HepG2 (cell line): ENCODE measurements around the gene MEA1. TPM values are rescaled to one million over a fixed set of nuclear protein-coding genes. Genes with fewer than 3 reads are reported as not detected.
A peak's percentile ranks its signal among the peaks of the same experiment; 100 is the strongest.

Experiments used
- ARNTL ChIP-seq: sonication (generic); formaldehyde crosslinking; IDR thresholded peaks from 2 replicates; pipeline ENCODE4 v1.4.0; 2020; ENCODE audit warnings: mild to moderate bottlenecking, missing genetic modification reagents
- ATAD3A ChIP-seq: sonication (generic); formaldehyde crosslinking; IDR thresholded peaks from 2 replicates; pipeline ENCODE4 v1.4.0; 2020; ENCODE audit warnings: missing genetic modification reagents
- CEBPB ChIP-seq: IDR thresholded peaks from 2 replicates; pipeline ENCODE4 v1.6.1; 2011; ENCODE audit warnings: low read depth, low read length, improper control_type of control experiment, borderline replicate concordance
- FOXO1 ChIP-seq: sonication (generic); formaldehyde crosslinking; IDR thresholded peaks from 2 replicates; pipeline ENCODE4 v1.4.0; 2020; ENCODE audit warnings: missing genetic modification reagents
- HINFP ChIP-seq: sonication (generic); formaldehyde crosslinking; IDR thresholded peaks from 2 replicates; pipeline ENCODE4 v1.4.0; 2020; ENCODE audit warnings: low read depth, mild to moderate bottlenecking, missing genetic modification reagents
- RFX1 ChIP-seq: fragments of 450-650 bp; IDR thresholded peaks from 2 replicates; pipeline ENCODE4 v1.6.1; 2017
- SMYD3 ChIP-seq: sonication (generic); formaldehyde crosslinking; IDR thresholded peaks from 2 replicates; pipeline ENCODE4 v1.8.1; 2023; ENCODE audit warnings: mild to moderate bottlenecking, missing genetic modification reagents
- THYN1 ChIP-seq: sonication (generic); formaldehyde crosslinking; IDR thresholded peaks from 2 replicates; pipeline ENCODE4 v1.8.1; 2023; ENCODE audit warnings: low read depth, mild to moderate bottlenecking, moderate library complexity, missing genetic modification reagents, borderline replicate concordance
- ZFX ChIP-seq: sonication (generic); formaldehyde crosslinking; IDR thresholded peaks from 2 replicates; pipeline ENCODE4 v1.4.0; 2020; ENCODE audit warnings: mild to moderate bottlenecking, low read depth, missing genetic modification reagents, moderate library complexity
- ZNF256 ChIP-seq: sonication (generic); formaldehyde crosslinking; conservative IDR thresholded peaks from 2 replicates; pipeline ENCODE4 v1.4.0; 2020; ENCODE audit warnings: missing genetic modification reagents
- ZNF317 ChIP-seq: sonication (generic); formaldehyde crosslinking; IDR thresholded peaks from 2 replicates; pipeline ENCODE4 v1.5.0; 2020; ENCODE audit warnings: mild to moderate bottlenecking, missing genetic modification reagents
- ZNF451 ChIP-seq: sonication (generic); formaldehyde crosslinking; IDR thresholded peaks from 2 replicates; pipeline ENCODE4 v1.5.0; 2020; ENCODE audit warnings: mild to moderate bottlenecking, missing genetic modification reagents
- ZNF550 ChIP-seq: sonication (generic); formaldehyde crosslinking; IDR thresholded peaks from 2 replicates; pipeline ENCODE4 v1.4.0; 2020; ENCODE audit warnings: mild to moderate bottlenecking, missing genetic modification reagents, borderline replicate concordance
- polyA plus RNA-seq, 8 experiments: library from polyadenylated mRNA; depleted of rRNA in 3 of 8; stranded (reverse) in 7 of 8; unstranded in 1 of 8; fragments of >200 nt; fragmentation: Illumina TruSeq in 4 of 8; extraction: Trizol in 4 of 8; gene quantifications; 2 replicates each; pipeline versions ENCODE4 v1.2.1 to v1.2.3, GENCODE V29; 2011 to 2016; ENCODE audit warnings: low read depth in 4 of 8, missing spikeins in 1 of 8, mixed read lengths in 1 of 8; ENCODE audit not compliant: insufficient read depth in 1 of 8
- total RNA-seq, 5 experiments: library from RNA; depleted of rRNA; stranded (reverse); fragments of >200 nt; fragmentation: Illumina TruSeq; extraction: Trizol; gene quantifications; 2 replicates each; pipeline ENCODE4 v1.2.3, GENCODE V29; 2016; ENCODE audit warnings: low read depth in 1 of 5
- TF ChIP-seq, protein P1 (sequence below): sonication (generic); formaldehyde crosslinking; IDR thresholded peaks from 2 replicates; pipeline ENCODE4 v1.4.0; 2020; ENCODE audit warnings: missing genetic modification reagents, borderline replicate concordance
- TF ChIP-seq, protein P2 (sequence below): sonication (generic); formaldehyde crosslinking; IDR thresholded peaks from 2 replicates; pipeline ENCODE4 v1.4.0; 2020; ENCODE audit warnings: missing genetic modification reagents
- TF ChIP-seq, protein P3 (sequence below), 2 experiments: sonication (generic) in 1 of 2; formaldehyde crosslinking in 1 of 2; IDR thresholded peaks; 2 replicates each; pipeline versions ENCODE4 v1.6.1 to v1.9.0; 2014 to 2022; ENCODE audit warnings: antibody characterized with exemption in 1 of 2, borderline replicate concordance in 1 of 2, inconsistent platforms in 1 of 2, low read depth in 1 of 2, missing genetic modification reagents in 1 of 2

MEA1 gene
- total and polyA plus RNA-seq, 2 of the 13 experiments (the other 11 are each of a cell fraction or from before 2014, with no cell fraction given): 75.6 to 86.2 TPM

- TF ChIP-seq, protein P1, sequence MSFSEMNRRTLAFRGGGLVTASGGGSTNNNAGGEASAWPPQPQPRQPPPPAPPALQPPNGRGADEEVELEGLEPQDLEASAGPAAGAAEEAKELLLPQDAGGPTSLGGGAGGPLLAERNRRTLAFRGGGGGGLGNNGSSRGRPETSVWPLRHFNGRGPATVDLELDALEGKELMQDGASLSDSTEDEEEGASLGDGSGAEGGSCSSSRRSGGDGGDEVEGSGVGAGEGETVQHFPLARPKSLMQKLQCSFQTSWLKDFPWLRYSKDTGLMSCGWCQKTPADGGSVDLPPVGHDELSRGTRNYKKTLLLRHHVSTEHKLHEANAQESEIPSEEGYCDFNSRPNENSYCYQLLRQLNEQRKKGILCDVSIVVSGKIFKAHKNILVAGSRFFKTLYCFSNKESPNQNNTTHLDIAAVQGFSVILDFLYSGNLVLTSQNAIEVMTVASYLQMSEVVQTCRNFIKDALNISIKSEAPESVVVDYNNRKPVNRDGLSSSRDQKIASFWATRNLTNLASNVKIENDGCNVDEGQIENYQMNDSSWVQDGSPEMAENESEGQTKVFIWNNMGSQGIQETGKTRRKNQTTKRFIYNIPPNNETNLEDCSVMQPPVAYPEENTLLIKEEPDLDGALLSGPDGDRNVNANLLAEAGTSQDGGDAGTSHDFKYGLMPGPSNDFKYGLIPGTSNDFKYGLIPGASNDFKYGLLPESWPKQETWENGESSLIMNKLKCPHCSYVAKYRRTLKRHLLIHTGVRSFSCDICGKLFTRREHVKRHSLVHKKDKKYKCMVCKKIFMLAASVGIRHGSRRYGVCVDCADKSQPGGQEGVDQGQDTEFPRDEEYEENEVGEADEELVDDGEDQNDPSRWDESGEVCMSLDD (CRISPR knock-in tag): 0 out of 2 replicates have a peak, but pooled peaks have one; percentile 26
- TF ChIP-seq SMYD3 (CRISPR knock-in tag): no peak
- no peak for TF ChIP-seq ZNF451 (CRISPR knock-in tag)
- TF ChIP-seq, protein P2, sequence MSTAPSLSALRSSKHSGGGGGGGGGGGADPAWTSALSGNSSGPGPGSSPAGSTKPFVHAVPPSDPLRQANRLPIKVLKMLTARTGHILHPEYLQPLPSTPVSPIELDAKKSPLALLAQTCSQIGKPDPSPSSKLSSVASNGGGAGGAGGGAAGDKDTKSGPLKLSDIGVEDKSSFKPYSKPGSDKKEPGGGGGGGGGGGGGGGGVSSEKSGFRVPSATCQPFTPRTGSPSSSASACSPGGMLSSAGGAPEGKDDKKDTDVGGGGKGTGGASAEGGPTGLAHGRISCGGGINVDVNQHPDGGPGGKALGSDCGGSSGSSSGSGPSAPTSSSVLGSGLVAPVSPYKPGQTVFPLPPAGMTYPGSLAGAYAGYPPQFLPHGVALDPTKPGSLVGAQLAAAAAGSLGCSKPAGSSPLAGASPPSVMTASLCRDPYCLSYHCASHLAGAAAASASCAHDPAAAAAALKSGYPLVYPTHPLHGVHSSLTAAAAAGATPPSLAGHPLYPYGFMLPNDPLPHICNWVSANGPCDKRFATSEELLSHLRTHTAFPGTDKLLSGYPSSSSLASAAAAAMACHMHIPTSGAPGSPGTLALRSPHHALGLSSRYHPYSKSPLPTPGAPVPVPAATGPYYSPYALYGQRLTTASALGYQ (CRISPR knock-in tag): no peak
- no peak for TF ChIP-seq THYN1 (CRISPR knock-in tag)
- no peak for TF ChIP-seq ZFX (CRISPR knock-in tag)
- no peak for TF ChIP-seq RFX1
- no peak for TF ChIP-seq CEBPB
- no peak for TF ChIP-seq ZNF317 (CRISPR knock-in tag)
- no peak for TF ChIP-seq HINFP
- no peak for TF ChIP-seq ATAD3A (CRISPR knock-in tag)
- TF ChIP-seq, protein P3, sequence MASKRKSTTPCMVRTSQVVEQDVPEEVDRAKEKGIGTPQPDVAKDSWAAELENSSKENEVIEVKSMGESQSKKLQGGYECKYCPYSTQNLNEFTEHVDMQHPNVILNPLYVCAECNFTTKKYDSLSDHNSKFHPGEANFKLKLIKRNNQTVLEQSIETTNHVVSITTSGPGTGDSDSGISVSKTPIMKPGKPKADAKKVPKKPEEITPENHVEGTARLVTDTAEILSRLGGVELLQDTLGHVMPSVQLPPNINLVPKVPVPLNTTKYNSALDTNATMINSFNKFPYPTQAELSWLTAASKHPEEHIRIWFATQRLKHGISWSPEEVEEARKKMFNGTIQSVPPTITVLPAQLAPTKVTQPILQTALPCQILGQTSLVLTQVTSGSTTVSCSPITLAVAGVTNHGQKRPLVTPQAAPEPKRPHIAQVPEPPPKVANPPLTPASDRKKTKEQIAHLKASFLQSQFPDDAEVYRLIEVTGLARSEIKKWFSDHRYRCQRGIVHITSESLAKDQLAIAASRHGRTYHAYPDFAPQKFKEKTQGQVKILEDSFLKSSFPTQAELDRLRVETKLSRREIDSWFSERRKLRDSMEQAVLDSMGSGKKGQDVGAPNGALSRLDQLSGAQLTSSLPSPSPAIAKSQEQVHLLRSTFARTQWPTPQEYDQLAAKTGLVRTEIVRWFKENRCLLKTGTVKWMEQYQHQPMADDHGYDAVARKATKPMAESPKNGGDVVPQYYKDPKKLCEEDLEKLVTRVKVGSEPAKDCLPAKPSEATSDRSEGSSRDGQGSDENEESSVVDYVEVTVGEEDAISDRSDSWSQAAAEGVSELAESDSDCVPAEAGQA (IDR thresholded peaks at IDR 0.05; ENCODE audit: low read depth): no peak
- TF ChIP-seq, protein P3 (CRISPR knock-in tag; IDR thresholded peaks at IDR 0.05; ENCODE audit: borderline replicate concordance): no peak
- no peak for TF ChIP-seq ARNTL (CRISPR knock-in tag)
- TF ChIP-seq ZNF550: peak; percentile 34; the same call in 1 of the 2 replicates
- TF ChIP-seq ZNF256: no peak; the same call in 1 of the 2 replicates
- TF ChIP-seq FOXO1: no peak
These were observed 39.2 kb upstream of the MEA1 start (continued) for GRCh38 chr6:43052842-43053544.
